Measurements from ENCODE around the gene SPC25.
"Not testable (repeated sequence)": the region's sequence is repeated elsewhere in the genome, so short reads cannot be mapped to it uniquely, and the experiment has no call there.

The SPC25 gene

GRCh38 chr2:168901003-168901402 is 10.8 kb upstream of the SPC25 start, which contains the start of gene G6PC2:
Gene G6PC2 (plus strand): TSS chr2:168901291. CDS start chr2:168901332, 41 bp downstream.
- DNase-seq: no peak

DNA sequence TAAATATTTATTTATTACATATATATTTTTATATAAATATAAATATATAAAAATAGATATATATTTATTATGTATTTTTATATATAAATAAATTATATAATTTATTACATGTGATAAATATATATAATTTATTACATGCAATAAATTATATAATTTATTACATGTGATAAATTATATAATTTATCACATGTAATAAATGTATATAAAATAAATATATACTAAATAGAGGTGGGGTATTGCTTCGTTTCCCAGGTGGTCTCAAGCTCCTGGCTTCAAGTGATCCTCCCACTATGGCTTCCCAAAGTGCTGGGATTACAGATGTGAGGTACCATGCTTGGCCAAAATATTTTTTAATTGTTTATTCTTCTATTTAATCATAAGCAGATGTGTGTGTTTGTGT is 7.2 kb upstream of the SPC25 start:
- no peak for DNase-seq

- DNase-seq: no peak
These were observed 6.6 kb upstream of the SPC25 start for GRCh38 chr2:168896783-168897182.

DNA sequence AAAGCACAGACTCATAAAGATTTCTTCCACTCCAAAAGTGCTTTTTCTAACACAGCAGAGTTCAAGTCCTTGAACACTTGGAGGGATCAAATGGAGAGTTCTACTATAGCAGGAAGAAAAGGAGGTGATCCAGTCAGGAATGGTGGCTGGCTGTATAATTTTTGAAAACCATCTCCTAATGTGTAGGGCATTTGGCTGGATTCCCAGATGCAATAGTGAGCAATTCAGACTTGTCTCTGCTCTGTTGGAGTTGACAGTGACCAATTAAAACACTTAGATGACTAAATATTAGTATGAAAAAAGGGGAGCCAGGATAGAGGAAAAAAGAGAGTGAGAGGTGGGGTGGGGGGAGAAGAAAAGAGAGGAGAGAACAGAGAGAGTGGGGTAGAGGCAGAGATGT is 5.5 kb upstream of the SPC25 start:
- DNase-seq: no peak

DNA sequence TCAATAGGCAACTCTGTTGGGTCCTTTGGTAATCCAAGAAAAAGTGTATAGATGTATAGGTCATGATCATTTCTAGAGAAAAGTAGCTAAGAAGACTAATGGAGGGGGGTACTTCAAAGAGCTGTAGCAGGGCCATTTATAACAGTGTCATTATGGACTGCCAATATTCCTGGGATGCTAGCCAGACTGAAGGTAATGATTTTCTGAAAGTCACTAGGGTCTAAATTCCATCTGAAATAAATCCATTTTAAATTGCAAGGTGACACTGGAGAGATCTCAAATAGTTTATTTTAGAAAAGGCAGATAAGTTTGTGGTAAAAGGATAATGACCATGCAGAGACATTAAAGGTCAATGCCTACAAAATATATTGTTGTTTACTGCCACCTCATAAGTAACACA is 4.5 kb upstream of the SPC25 start:
- DNase-seq: no peak

DNA sequence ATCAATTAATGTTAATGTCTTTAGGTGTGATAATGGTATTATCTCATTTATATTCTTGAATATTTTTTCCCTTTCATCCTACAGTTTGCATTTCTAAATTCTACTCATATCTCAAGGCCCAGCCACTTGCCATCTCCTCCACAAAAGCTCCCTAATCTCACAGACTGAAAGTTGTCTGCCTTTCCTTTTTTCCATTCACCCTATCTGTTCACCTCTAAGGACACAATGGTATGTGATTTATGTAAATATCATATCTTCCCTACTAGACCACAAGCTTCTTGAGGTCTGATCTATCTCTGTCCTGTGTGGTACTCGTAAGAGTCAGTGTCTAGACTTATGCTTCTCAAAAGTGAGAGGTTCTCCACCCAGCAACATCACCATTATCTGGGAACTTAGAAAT is 3.9 kb upstream of the SPC25 start:
- no peak for DNase-seq

DNA sequence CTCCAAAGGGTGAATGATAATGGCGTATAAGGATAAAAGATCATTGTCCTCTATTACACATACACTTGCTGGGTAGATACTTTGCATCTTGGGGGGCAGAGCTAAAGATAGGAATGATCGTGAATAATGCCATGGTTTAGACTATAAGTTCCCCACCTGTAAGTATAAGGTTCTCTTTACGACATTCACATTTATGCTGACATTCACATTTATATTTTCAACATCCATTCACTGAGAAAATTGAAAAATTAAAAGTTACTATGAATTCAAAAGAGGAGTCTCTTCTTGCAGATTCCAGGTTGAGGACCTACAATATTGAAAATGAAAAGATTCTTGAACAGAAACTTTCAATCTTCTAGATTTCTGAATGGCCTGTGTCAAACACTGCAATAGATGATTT is 2.1 kb upstream of the SPC25 start:
- DNase-seq: no peak

GRCh38 chr2:168889635-168890005 is 610 bp downstream of the SPC25 start:
- peak; percentile 4 for DNase-seq

- DNase-seq: no peak
These were observed 5.3 kb downstream of the SPC25 start for GRCh38 chr2:168884975-168885374.

GRCh38 chr2:168882163-168882562 is 8.1 kb downstream of the SPC25 start:
- not testable (repeated sequence) for DNase-seq

- no peak for DNase-seq
These were observed 15.7 kb downstream of the SPC25 start for GRCh38 chr2:168874368-168875054.

DNA sequence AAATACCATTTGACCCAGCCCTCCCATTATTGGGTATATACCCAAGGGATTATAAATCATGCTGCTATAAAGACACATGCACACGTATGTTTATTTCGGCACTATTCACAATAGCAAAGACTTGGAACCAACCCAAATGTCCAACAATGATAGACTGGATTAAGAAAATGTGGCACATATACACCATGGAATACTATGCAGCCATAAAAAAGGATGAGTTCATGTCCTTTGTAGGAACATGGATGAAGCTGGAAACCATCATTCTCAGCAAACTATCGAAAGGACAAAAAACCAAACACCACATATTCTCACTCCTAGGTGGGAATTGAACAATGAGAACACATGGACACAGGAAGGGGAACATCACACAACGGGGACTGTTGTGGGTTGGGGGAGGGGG is 19.4 kb downstream of the SPC25 start:
- not testable (repeated sequence) for DNase-seq

- DNase-seq: not testable (repeated sequence)
These were observed 19.9 kb downstream of the SPC25 start for GRCh38 chr2:168870369-168870768.

DNA sequence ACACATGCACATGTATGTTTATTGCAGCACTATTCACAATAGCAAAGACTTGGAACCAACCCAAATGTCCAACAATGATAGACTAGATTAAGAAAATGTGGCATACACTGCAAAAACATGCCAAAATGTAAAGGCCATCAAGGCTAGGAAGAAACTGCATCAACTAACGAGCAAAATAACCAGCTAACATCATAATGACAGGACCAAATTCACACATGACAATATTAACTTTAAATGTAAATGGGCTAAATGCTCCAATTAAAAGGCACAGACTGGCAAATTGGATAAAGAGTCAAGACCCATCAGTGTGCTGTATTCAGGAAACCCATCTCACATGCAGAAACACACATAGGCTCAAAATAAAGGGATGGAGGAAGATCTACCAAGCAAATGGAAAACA is 23.1 kb downstream of the SPC25 start:
- DNase-seq: not testable (repeated sequence)

DNA sequence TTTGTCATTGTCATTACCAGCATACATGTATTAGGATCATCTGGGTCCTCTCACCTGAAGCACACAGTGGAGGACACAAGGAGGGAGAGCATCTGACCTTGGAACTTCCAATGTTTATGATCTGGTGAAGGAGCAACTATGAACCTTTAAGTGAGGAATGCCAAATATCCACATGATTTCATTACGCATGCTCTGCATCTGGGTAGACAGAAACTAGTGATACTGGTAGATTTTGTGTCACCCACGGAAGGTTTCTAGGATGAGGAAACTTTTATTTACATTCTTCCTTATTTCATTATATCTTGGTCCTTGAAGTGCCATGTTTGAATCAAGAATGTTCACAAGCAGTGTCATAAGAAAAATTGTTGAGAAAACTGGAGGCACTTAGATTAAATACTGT is 32.1 kb downstream of the SPC25 start:
- no peak for DNase-seq

DNA sequence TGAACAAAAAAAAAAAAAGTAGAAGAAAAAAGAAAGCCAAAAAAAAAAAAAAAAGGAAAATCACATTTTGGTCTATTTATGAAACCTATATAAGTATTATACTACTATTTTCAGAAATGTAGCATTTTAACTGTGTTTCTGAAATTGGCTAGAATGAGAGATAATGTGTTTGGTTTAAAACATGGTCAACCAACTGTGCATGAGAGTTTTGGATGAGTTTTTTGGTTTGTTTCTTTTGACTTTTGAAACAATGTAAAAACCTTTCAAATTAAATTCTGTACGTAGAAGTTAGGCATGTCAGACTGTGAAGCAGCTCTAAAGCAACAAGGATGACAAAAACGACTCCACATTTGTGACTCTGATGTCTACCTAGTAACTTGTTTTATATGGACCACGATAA is 34.6 kb downstream of the SPC25 start:
- DNase-seq: no peak

GRCh38 chr2:168854651-168855050 is 35.6 kb downstream of the SPC25 start:
- DNase-seq: no peak

DNA sequence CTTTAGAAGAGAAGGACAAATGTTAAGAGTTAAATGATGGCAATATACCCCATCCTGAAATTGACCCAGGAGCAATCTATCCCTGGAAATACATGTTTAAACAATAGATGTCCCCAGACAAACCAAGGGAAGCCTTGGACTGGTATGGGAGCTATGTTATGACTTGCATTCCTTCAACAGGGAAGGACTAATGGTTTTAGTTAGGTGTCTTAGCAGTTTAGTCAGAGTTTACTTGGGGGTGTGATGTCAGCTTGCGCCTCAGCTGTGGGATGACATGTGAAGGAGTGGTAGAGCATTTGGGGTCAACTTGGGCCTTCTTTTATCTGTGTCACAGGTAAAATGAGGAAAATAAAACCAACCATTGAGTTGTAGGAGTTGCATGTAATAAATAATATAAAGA is 36.8 kb downstream of the SPC25 start:
- DNase-seq: no peak

DNA sequence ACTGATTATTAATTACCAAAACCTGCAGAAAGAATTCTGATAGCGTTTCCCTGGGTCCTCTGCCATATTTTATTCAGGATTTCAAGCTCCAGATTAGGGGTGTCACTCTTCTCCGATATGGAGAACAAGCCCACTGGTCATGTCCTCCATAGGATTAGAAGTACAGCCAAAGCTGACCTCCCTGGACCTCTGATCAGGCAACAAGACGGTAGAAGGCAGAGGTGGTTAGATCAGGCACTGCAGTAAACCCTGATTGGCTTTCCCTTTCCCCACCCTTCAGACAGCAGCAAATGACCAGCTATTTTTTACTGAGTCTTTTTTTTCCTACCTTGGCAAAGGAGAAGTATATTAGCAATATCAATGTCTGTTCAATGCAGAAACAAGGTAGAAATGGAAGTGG is 37.7 kb downstream of the SPC25 start:
- DNase-seq: no peak

DNA sequence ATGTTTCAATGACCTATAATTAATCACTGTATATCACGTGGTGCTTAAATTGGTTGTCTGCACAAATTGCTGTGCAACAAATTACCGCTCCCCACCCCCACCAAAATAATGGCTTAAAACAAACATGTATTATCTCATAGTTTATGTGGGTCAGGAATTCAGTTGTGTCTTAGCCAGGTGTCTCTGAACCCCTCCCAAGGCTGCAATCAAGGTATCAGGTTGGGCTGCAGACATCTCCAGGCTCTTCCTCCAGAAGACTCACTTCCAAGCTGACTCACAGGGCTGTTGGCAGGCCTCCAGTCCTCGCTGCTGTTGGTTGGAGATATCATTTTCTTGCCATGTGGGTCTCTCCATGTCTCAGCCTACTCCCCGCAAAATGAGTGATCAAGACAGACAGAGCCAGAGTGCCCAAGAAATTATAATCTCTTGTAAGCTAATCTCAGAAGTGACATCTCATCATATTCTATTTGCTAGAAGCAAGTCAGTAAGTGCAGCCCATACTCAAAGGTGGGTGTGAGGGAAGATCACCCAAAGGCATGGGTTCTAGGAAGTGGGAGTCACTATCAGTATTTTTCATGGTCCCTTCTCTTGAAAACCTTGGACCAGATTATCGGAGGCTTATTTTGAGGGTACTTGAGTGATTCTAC is 38.4 kb downstream of the SPC25 start:
- DNase-seq: no peak

GRCh38 chr2:168850846-168851245 is 39.4 kb downstream of the SPC25 start:
- no peak for DNase-seq

GRCh38 chr2:168849610-168850009 is 40.6 kb downstream of the SPC25 start:
- no peak for DNase-seq

GRCh38 chr2:168848225-168848624 is 42.0 kb downstream of the SPC25 start:
- DNase-seq: no peak

DNA sequence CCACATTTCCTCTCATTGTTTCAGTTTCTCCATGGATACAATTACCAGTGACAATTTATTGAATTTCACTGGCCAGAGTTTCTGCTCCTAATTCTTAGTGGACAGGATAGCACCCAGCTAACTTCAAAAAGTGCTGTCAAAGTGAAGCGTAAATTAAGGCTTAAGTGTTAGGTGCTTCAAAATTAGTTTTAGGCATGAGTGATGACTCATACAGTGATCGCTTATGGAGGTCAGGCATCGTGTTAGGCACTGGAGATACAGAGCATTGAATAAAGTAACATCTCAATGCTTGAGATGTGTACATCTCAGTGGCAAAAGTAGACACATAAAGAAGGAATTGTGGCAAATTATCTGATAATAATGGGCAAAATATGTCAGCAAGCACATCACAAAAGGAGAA is 47.0 kb downstream of the SPC25 start:
- DNase-seq: no peak

DNA sequence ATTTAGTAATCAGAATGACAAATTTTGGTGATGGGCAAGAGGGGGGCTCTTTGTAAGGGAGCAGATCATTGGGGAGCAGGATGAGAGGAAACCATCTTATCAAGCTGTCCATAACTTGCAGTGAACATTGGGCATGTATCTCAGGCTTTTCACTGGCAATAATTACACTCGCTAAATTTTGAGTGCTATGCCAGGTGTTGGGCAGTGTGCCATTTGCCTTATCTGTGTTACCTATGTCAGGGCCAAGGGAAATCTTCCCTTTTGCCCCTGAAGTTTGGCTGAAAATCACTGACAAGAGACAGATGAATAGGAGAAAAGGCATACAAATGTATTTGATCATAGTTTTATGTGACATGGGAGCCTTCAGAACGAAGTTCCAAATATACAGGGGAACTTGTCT is 48.8 kb downstream of the SPC25 start:
- no peak for DNase-seq
